PFSK-1 (cell line): ENCODE results near the gene COQ9.

Experiments used
- FOXP2 ChIP-seq: optimal IDR thresholded peaks from 2 replicates; pipeline ENCODE3; 2011; ENCODE audit warnings: borderline replicate concordance, control low read depth, inconsistent platforms; ENCODE audit not compliant: insufficient read depth; ENCODE audit errors: extremely low read length, extremely low read depth
- POLR2AphosphoS5 ChIP-seq: IDR thresholded peaks from 2 replicates; pipeline ENCODE4 v1.6.1; 2012; ENCODE audit warnings: low read depth, mild to moderate bottlenecking, control low read depth, low read length, moderate library complexity
- SIN3A ChIP-seq: IDR thresholded peaks from 2 replicates; pipeline ENCODE4 v1.6.1; 2012; ENCODE audit warnings: mild to moderate bottlenecking, low read length, moderate library complexity, borderline replicate concordance; ENCODE audit not compliant: insufficient read depth
- TAF1 ChIP-seq: IDR thresholded peaks from 2 replicates; pipeline ENCODE4 v1.6.1; 2012; ENCODE audit warnings: low read length, control low read depth, borderline replicate concordance; ENCODE audit not compliant: insufficient read depth
- TF ChIP-seq, protein P1 (sequence below), 2 experiments: IDR thresholded peaks; 2 replicates each; pipeline versions ENCODE4 v1.6.1 to v1.8.0; 2011 to 2012; ENCODE audit warnings: low read depth in 2 of 2, low read length in 2 of 2, control low read depth in 1 of 2, inconsistent platforms in 1 of 2, mild to moderate bottlenecking in 1 of 2, moderate library complexity in 1 of 2; ENCODE audit not compliant: insufficient read depth in 1 of 2

COQ9 gene

DNA sequence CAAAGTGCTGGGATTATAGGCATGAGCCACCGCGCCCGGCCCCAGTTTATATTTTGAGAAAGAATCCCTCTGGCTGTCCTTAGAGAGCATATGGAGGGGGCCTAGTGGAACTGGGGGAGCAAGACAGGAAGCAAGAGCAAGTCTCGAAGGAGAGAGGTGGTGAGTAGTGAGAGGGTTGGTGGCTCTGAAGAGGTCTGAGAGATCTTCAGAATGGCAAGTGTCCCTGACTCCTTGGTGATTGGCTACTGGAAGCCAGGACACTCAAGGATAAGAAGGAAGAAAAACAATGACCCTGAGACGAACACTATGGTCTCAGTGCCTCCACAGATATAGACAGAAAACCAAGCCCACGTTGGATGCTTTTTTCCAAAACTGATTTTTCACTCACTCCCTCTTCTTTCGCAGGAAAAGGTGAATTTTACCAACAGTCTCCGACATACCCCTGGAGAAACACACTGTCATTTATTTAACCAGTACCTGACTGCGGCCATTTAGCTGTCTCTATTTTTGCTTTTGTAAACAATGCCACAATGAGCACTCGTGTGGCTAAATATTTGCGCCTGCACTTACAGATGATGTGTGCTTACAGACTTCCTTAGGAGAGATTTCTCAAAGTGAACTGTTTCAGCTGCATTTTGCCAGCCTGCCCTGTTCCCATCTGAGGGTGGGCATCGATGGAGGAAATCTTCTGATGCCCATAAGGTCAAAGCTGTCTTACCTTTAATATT is 54.9 kb downstream of the COQ9 start:
- TF ChIP-seq SIN3A (no peak), TAF1 (no peak), FOXP2 (no peak)
- TF ChIP-seq, protein P1, sequence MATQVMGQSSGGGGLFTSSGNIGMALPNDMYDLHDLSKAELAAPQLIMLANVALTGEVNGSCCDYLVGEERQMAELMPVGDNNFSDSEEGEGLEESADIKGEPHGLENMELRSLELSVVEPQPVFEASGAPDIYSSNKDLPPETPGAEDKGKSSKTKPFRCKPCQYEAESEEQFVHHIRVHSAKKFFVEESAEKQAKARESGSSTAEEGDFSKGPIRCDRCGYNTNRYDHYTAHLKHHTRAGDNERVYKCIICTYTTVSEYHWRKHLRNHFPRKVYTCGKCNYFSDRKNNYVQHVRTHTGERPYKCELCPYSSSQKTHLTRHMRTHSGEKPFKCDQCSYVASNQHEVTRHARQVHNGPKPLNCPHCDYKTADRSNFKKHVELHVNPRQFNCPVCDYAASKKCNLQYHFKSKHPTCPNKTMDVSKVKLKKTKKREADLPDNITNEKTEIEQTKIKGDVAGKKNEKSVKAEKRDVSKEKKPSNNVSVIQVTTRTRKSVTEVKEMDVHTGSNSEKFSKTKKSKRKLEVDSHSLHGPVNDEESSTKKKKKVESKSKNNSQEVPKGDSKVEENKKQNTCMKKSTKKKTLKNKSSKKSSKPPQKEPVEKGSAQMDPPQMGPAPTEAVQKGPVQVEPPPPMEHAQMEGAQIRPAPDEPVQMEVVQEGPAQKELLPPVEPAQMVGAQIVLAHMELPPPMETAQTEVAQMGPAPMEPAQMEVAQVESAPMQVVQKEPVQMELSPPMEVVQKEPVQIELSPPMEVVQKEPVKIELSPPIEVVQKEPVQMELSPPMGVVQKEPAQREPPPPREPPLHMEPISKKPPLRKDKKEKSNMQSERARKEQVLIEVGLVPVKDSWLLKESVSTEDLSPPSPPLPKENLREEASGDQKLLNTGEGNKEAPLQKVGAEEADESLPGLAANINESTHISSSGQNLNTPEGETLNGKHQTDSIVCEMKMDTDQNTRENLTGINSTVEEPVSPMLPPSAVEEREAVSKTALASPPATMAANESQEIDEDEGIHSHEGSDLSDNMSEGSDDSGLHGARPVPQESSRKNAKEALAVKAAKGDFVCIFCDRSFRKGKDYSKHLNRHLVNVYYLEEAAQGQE (IDR thresholded peaks at IDR 0.05; ENCODE audit: insufficient read depth in 1 of 2, low read depth in 2 of 2, low read length in 2 of 2), result no peak

DNA sequence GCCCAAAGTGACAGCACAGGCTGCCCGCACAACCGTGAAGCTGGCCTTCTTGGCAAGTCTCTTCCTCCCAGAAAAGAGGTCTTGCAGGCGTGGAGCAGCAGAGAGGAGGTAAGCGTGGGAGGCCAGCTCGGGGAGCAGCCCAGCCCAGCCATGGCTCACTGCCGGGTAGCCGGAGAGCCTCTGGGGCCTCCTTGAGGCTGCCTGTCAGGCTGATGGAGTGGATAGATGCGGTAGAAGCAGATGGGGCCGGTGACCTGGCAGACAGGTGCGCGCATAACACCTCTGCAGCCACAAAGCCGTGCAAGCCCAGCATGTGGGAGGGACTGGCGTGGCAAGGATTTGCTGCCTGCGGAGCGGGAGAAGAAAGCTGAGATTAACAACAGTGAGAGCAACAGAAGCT is 56.1 kb downstream of the COQ9 start:
- TF ChIP-seq POLR2AphosphoS5 (no peak), SIN3A (no peak), TAF1 (no peak), FOXP2 (no peak)
- TF ChIP-seq, protein P1 (IDR thresholded peaks at IDR 0.05; ENCODE audit: insufficient read depth in 1 of 2, low read depth in 2 of 2, low read length in 2 of 2), result no peak

DNA sequence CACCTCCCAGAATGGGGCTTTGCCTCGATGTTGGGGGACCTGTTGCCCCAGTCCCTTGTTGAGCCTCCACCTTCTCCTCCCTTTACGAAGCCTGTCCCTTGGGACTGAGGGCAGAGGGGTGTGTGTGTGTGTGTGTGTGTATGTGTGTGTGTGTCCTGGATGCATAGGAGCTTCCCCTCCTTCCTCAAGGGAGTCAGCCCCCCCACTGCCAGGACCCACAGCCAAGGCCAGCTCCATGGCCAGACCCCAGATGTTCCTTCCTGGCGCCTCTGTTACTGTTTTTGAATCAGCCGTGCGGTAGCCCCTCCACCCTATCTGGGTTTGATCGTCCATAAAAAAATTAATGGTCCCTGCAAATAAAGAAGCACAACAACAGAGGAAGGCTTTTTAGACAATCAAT is 56.7 kb downstream of the COQ9 start:
- TF ChIP-seq, protein P1 (IDR thresholded peaks at IDR 0.05; ENCODE audit: insufficient read depth in 1 of 2, low read depth in 2 of 2, low read length in 2 of 2), result no peak
- TF ChIP-seq TAF1 (no peak), POLR2AphosphoS5 (no peak), FOXP2 (no peak), SIN3A (no peak)

DNA sequence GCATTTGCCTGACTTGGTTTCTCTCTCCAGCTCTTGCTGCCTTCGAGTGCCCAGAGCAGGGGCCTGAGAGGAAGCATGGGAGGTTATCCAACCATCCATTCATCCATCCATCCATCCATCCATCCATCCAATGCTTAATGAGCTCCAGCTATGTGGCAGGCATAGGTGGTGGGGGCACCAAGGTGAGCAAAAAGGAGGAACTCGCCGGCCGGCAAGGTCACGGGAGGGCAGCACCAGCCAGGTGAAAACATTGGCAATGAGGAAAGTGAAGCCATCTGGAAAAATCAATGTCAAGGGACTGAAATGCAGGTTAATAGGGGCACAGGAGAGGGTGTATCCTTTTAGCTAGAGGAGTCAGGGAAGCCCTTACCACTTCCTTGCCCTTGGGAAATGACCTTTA is 57.2 kb downstream of the COQ9 start:
- no peak for TF ChIP-seq FOXP2
- no peak for TF ChIP-seq TAF1
- TF ChIP-seq SIN3A, result no peak
- TF ChIP-seq, protein P1 (IDR thresholded peaks at IDR 0.05; ENCODE audit: insufficient read depth in 1 of 2, low read depth in 2 of 2, low read length in 2 of 2), result no peak
- TF ChIP-seq POLR2AphosphoS5, result no peak

DNA sequence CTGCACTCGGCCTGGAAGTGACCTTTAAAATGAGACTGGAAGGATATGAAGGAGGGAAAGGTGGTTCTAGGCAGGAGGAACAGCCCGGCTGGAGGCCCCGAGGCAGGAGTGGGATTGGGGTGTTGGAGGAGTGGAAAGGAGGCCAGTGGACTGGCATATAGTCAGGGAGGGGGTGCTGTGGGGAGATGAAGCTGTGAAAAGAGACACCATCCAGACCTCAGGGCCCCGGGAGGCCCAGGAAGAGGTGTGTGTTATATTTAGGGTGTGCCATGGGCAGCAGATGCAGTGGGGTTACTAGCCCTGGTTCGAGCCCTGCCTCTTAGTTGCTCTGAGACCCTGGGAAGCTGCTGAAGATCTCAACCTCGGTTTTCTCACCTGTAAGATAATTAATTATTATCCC is 57.9 kb downstream of the COQ9 start:
- no peak for TF ChIP-seq FOXP2
- no peak for TF ChIP-seq TAF1
- no peak for TF ChIP-seq POLR2AphosphoS5
- TF ChIP-seq SIN3A, result no peak
- TF ChIP-seq, protein P1 (IDR thresholded peaks at IDR 0.05; ENCODE audit: insufficient read depth in 1 of 2, low read depth in 2 of 2, low read length in 2 of 2), result no peak
